Glutamatergic neuron (in vitro differentiated cells): ENCODE measurements around the gene STAT5B. TPM values are rescaled to one million over a fixed set of nuclear protein-coding genes. Genes with fewer than 3 reads are reported as not detected.

Experiments used
- DNase-seq: peaks from one replicate; pipeline ENCODE4 v3.0.0; 2022
- H3K27ac Mint-ChIP-seq: one replicate; pipeline ENCODE4 v1.8.0; 2020; ENCODE audit warnings: mild to moderate bottlenecking, mixed read lengths, inconsistent platforms; ENCODE audit not compliant: unreplicated experiment
- H3K27me3 Mint-ChIP-seq: one replicate; pipeline ENCODE4 v1.8.0; 2020; ENCODE audit warnings: mild to moderate bottlenecking, moderate library complexity, mixed read lengths, inconsistent platforms; ENCODE audit not compliant: unreplicated experiment
- H3K36me3 Mint-ChIP-seq: one replicate; pipeline ENCODE4 v1.8.0; 2020; ENCODE audit warnings: mild to moderate bottlenecking, mixed read lengths, inconsistent platforms; ENCODE audit not compliant: unreplicated experiment
- H3K4me1 Mint-ChIP-seq: one replicate; pipeline ENCODE4 v1.8.0; 2020; ENCODE audit warnings: mild to moderate bottlenecking, low read depth, mixed read lengths, inconsistent platforms; ENCODE audit not compliant: unreplicated experiment
- H3K4me3 Mint-ChIP-seq: one replicate; pipeline ENCODE4 v1.8.0; 2020; ENCODE audit warnings: mild to moderate bottlenecking, mixed read lengths, inconsistent platforms; ENCODE audit not compliant: unreplicated experiment
- H3K9me3 Mint-ChIP-seq: one replicate; pipeline ENCODE4 v1.8.0; 2020; ENCODE audit warnings: mild to moderate bottlenecking, moderate library complexity, mixed read lengths, inconsistent platforms; ENCODE audit not compliant: unreplicated experiment
- CTCF ChIP-seq: fragments of 200-600 bp; sonication (generic); IDR thresholded peaks from one replicate; pipeline ENCODE4 v1.5.0; 2021; ENCODE audit not compliant: partially characterized antibody, unreplicated experiment
- total RNA-seq: library from RNA; stranded (reverse); fragmentation: NEBNext Ultra II Directional; extraction: Animal tissue kit (Norgen Biotek cat#: 25700); gene quantifications from one replicate; pipeline ENCODE4 v1.2.1, GENCODE V29; 2021; ENCODE audit not compliant: unreplicated experiment

Gene STAT5B
- total RNA-seq, 1 donor from 2014 or later, result 31.9 TPM

GRCh38 chr17:42313389-42313772 is 37.2 kb upstream of the STAT5B start:
- H3K27ac Mint-ChIP-seq, result no peak overlapping the region

GRCh38 chr17:42312285-42313130 is 36.3 kb upstream of the STAT5B start:
- no peak overlapping the region for H3K4me3 Mint-ChIP-seq
- peak; percentile 90 for DNase-seq
- peak; percentile 41 for TF ChIP-seq CTCF
- H3K36me3 Mint-ChIP-seq, result no peaks in the 10 kb centered on the region
- H3K27me3 Mint-ChIP-seq, result peaks cover 4% of the 10 kb centered on the region
- H3K4me1 Mint-ChIP-seq, result peaks cover 29% of the 10 kb centered on the region
- H3K27ac Mint-ChIP-seq, result peak overlapping the region; percentile 89
- peaks cover 2% of the 10 kb centered on the region for H3K9me3 Mint-ChIP-seq

More at GRCh38 chr17:42313389-42313772, 37.2 kb upstream of the STAT5B start:
- H3K27me3 Mint-ChIP-seq, result peaks cover 4% of the 10 kb centered on the region
- no peak for DNase-seq
- no peak overlapping the region for H3K4me3 Mint-ChIP-seq
- TF ChIP-seq CTCF, result no peak
- peaks cover 28% of the 10 kb centered on the region for H3K4me1 Mint-ChIP-seq
- no peaks in the 10 kb centered on the region for H3K36me3 Mint-ChIP-seq
- H3K9me3 Mint-ChIP-seq, result peaks cover 2% of the 10 kb centered on the region

GRCh38 chr17:42312035-42312284 is 35.8 kb upstream of the STAT5B start:
- no peak for TF ChIP-seq CTCF
- Mint-ChIP-seq H3K36me3 (no peaks in the 10 kb centered on the region), H3K4me1 (peaks cover 29% of the 10 kb centered on the region), H3K27me3 (peaks cover 4% of the 10 kb centered on the region), H3K9me3 (peaks cover 2% of the 10 kb centered on the region), H3K27ac (peak overlapping the region; percentile 89), H3K4me3 (peak overlapping the region; percentile 72)
- no peak for DNase-seq

GRCh38 chr17:42311240-42312034 is 35.2 kb upstream of the STAT5B start:
- no peaks in the 10 kb centered on the region for H3K36me3 Mint-ChIP-seq
- peak; percentile 48 for DNase-seq

More at GRCh38 chr17:42311240-42312034, 35.2 kb upstream of the STAT5B start:
- TF ChIP-seq CTCF, result no peak
- peak overlapping the region; percentile 89 for H3K27ac Mint-ChIP-seq
- peak overlapping the region; percentile 72 for H3K4me3 Mint-ChIP-seq
- H3K4me1 Mint-ChIP-seq, result peaks cover 24% of the 10 kb centered on the region
- H3K27me3 Mint-ChIP-seq, result peaks cover 4% of the 10 kb centered on the region
- H3K9me3 Mint-ChIP-seq, result peaks cover 2% of the 10 kb centered on the region
